HG03342 (cell line): ENCODE results near the gene SGMS1.
"Not testable (repeated sequence)": the region's sequence is repeated elsewhere in the genome, so short reads cannot be mapped to it uniquely, and the experiment has no call there.

Experiments used
- ATAC-seq: cut with Tn5 transposase; IDR thresholded peaks from one replicate; pipeline ENCODE4 v1.9.1; 2021; ENCODE audit warnings: mild to moderate bottlenecking, moderate library complexity; ENCODE audit not compliant: unreplicated experiment

The SGMS1 gene

GRCh38 chr10:50623663-50624412, at the start of gene SGMS1:
SGMS1 (minus strand) TSS chr10:50623956; CDS start chr10:50344114, 279,842 bp downstream.
- ATAC-seq = peak; percentile 31

GRCh38 chr10:50672152-50672551, 48.4 kb upstream of the SGMS1 start:
- not testable (repeated sequence) for ATAC-seq

GRCh38 chr10:50671645-50672044, 47.9 kb upstream of the SGMS1 start:
- not testable (repeated sequence) for ATAC-seq

GRCh38 chr10:50669957-50670356, 46.2 kb upstream of the SGMS1 start:
- ATAC-seq = not testable (repeated sequence)

GRCh38 chr10:50667353-50667752, 43.6 kb upstream of the SGMS1 start:
- ATAC-seq = not testable (repeated sequence)

- not testable (repeated sequence) for ATAC-seq
These were observed 38.7 kb upstream of the SGMS1 start for GRCh38 chr10:50662420-50662819.

GRCh38 chr10:50661563-50661962, 37.8 kb upstream of the SGMS1 start:
- not testable (repeated sequence) for ATAC-seq

- peak; percentile 99 for ATAC-seq
These were observed 36.3 kb upstream of the SGMS1 start for GRCh38 chr10:50659865-50660730.

- ATAC-seq = not testable (repeated sequence)
These were observed 35.5 kb upstream of the SGMS1 start for GRCh38 chr10:50659016-50659864.

GRCh38 chr10:50658165-50658564, 34.4 kb upstream of the SGMS1 start:
- ATAC-seq = no peak

- ATAC-seq = no peak
These were observed 30.0 kb upstream of the SGMS1 start for GRCh38 chr10:50653758-50654157.

GRCh38 chr10:50653142-50653541, 29.4 kb upstream of the SGMS1 start:
- no peak for ATAC-seq

- ATAC-seq = no peak
These were observed 28.1 kb upstream of the SGMS1 start for GRCh38 chr10:50651808-50652207.

GRCh38 chr10:50650481-50650880, 26.7 kb upstream of the SGMS1 start:
- no peak for ATAC-seq

- ATAC-seq = no peak
These were observed 25.1 kb upstream of the SGMS1 start for GRCh38 chr10:50648935-50649227.

- ATAC-seq = peak; percentile 78
These were observed 24.6 kb upstream of the SGMS1 start for GRCh38 chr10:50648089-50648934.

GRCh38 chr10:50647350-50647749, 23.6 kb upstream of the SGMS1 start:
- not testable (repeated sequence) for ATAC-seq

GRCh38 chr10:50645236-50645635, 21.5 kb upstream of the SGMS1 start:
- ATAC-seq = no peak

GRCh38 chr10:50641626-50642025, 17.9 kb upstream of the SGMS1 start:
- no peak for ATAC-seq

GRCh38 chr10:50640238-50640637, 16.5 kb upstream of the SGMS1 start:
- ATAC-seq = no peak
